A673 (cell line): ENCODE data around the gene SHANK3. TPM values are rescaled to one million over a fixed set of nuclear protein-coding genes. Genes with fewer than 3 reads are reported as not detected.

ENCODE experiments used
- BruUV-seq: library from RNA; stranded (reverse); fragments of 400-500 nt; replicated peaks from 2 replicates; lab custom pipeline; 2021; lab: Mats Ljungman, UMichigan
- CTCF ChIA-PET: fragments of 300-600 bp; sonication (Branson Sonifier 250); formaldehyde crosslinking; loops from one replicate; lab custom pipeline; 2022; ENCODE audit warnings: antibody characterized with exemption; lab: Charles Lee
- POLR2A ChIA-PET: fragments of 300-600 bp; sonication (Branson Sonifier 250); formaldehyde crosslinking; loops from one replicate; lab custom pipeline; 2022; ENCODE audit warnings: antibody characterized with exemption; ENCODE audit not compliant: low non-redundant PET; lab: Charles Lee
- DNase-seq: peaks from one replicate; pipeline ENCODE4 v3.0.0-alpha.2; 2015; ENCODE audit warnings: low spot score
- H3K27ac ChIP-seq: fragments of 200-600 bp; sonication (generic); 2 replicates; pipeline ENCODE4 v1.5.1; 2016; ENCODE audit warnings: mixed run types, low read depth, mild to moderate bottlenecking, mixed read lengths, antibody characterized with exemption, low read length; ENCODE audit not compliant: poor library complexity, severe bottlenecking
- H3K27me3 ChIP-seq: fragments of 200-600 bp; sonication (generic); replicated peaks from 2 replicates; pipeline ENCODE4 v1.6.1; 2017; ENCODE audit warnings: mixed run types, low read depth, mild to moderate bottlenecking, mixed read lengths, antibody characterized with exemption, low read length; ENCODE audit not compliant: insufficient read depth, poor library complexity
- H3K36me3 ChIP-seq: fragments of 200-600 bp; sonication (generic); 2 replicates; pipeline ENCODE4 v1.6.1; 2016; ENCODE audit warnings: mixed run types, mild to moderate bottlenecking, mixed read lengths, antibody characterized with exemption, low read length; ENCODE audit not compliant: insufficient read depth, poor library complexity, severe bottlenecking
- H3K4me1 ChIP-seq: fragments of 200-600 bp; sonication (generic); 2 replicates; pipeline ENCODE4 v1.6.1; 2017; ENCODE audit warnings: mixed run types, mild to moderate bottlenecking, mixed read lengths, antibody characterized with exemption, low read length; ENCODE audit not compliant: insufficient read depth, poor library complexity, severe bottlenecking
- H3K4me3 ChIP-seq: fragments of 200-600 bp; sonication (generic); 2 replicates; pipeline ENCODE4 v1.5.1; 2016; ENCODE audit warnings: low read depth, mixed run types, mild to moderate bottlenecking, mixed read lengths, low read length; ENCODE audit not compliant: poor library complexity, severe bottlenecking
- H3K9me3 ChIP-seq: fragments of 200-600 bp; sonication (generic); 2 replicates; pipeline ENCODE4 v1.6.1; 2016; ENCODE audit warnings: mixed run types, low read depth, mild to moderate bottlenecking, mixed read lengths, antibody characterized with exemption, low read length; ENCODE audit not compliant: poor library complexity, severe bottlenecking
- CTCF ChIP-seq: fragments of 300-800, 200-600 bp; sonication (generic); conservative IDR thresholded peaks from 2 replicates; pipeline ENCODE4 v1.5.1; 2017; ENCODE audit warnings: low read depth, mild to moderate bottlenecking, antibody characterized with exemption, low read length, moderate library complexity, mixed read lengths
- EZH2 ChIP-seq: fragments of 200-600 bp; sonication (generic); IDR thresholded peaks from 2 replicates; pipeline ENCODE4 v1.6.1; 2017; ENCODE audit warnings: borderline replicate concordance, low read depth, mild to moderate bottlenecking, mixed read lengths, antibody characterized with exemption, low read length; ENCODE audit not compliant: poor library complexity, severe bottlenecking
- intact Hi-C: fragments of 100-400 bp; cut with micrococcal nuclease; formaldehyde crosslinking; loops from one replicate; pipeline ENCODE4 v1.10.0; 2022; ENCODE audit not compliant: unreplicated experiment
- total RNA-seq: library from RNA; stranded (reverse); gene quantifications from 2 replicates; pipeline ENCODE4 v1.2.3, GENCODE V29; 2021

The SHANK3 gene
- total RNA-seq, 1 experiment from 2014 or later = 4.4 TPM

GRCh38 chr22:50695421-50696250 is 23.0 kb downstream of the SHANK3 start:
- intact Hi-C loops = no loop called here
- H3K4me3 ChIP-seq = no peak overlapping the region
- DNase-seq = no peak
- no peaks in the 10 kb centered on the region for H3K27me3 ChIP-seq
- no peak overlapping the region for H3K27ac ChIP-seq
- TF ChIP-seq EZH2 = no peak
- no peak for TF ChIP-seq CTCF
- no peaks in the 10 kb centered on the region for H3K9me3 ChIP-seq
- no TSS peak for BruUV-seq
- no peaks in the 10 kb centered on the region for H3K4me1 ChIP-seq
- CTCF ChIA-PET = no interaction called here
- H3K36me3 ChIP-seq = no peaks in the 10 kb centered on the region
- POLR2A ChIA-PET = no interaction called here

GRCh38 chr22:50696251-50696798 is 23.7 kb downstream of the SHANK3 start:
- ChIA-PET POLR2A (no interaction called here), CTCF (no interaction called here)
- no peaks in the 10 kb centered on the region for H3K27me3 ChIP-seq
- H3K4me1 ChIP-seq = no peaks in the 10 kb centered on the region
- TF ChIP-seq CTCF (no peak), EZH2 (no peak)
- intact Hi-C loops = no loop called here
- DNase-seq = no peak
- no peaks in the 10 kb centered on the region for H3K9me3 ChIP-seq
- H3K27ac ChIP-seq = no peak overlapping the region
- H3K4me3 ChIP-seq = peak overlapping the region; percentile 36
- no TSS peak for BruUV-seq
- no peaks in the 10 kb centered on the region for H3K36me3 ChIP-seq

- POLR2A ChIA-PET = no interaction called here
- intact Hi-C loops = no loop called here
These were observed 24.4 kb downstream of the SHANK3 start for GRCh38 chr22:50696799-50697561.

More at GRCh38 chr22:50696799-50697561, 24.4 kb downstream of the SHANK3 start:
- CTCF ChIA-PET = no interaction called here
- no peaks in the 10 kb centered on the region for H3K4me1 ChIP-seq
- H3K27me3 ChIP-seq = no peaks in the 10 kb centered on the region
- no peaks in the 10 kb centered on the region for H3K36me3 ChIP-seq
- no peak overlapping the region for H3K27ac ChIP-seq
- DNase-seq = peak; percentile 36
- no peaks in the 10 kb centered on the region for H3K9me3 ChIP-seq
- no TSS peak for BruUV-seq
- H3K4me3 ChIP-seq = peak overlapping the region; percentile 36
- peak; percentile 79 for TF ChIP-seq CTCF
- TF ChIP-seq EZH2 = no peak
